GM10248 (cell line): Measurements from ENCODE around the gene EHD2.
"Not testable (repeated sequence)": the region's sequence is repeated elsewhere in the genome, so short reads cannot be mapped to it uniquely, and the experiment has no call there.

ENCODE experiments used
- CTCF ChIA-PET: fragments of 300-600 bp; sonication (Branson Sonifier 250); formaldehyde crosslinking; extraction: SDS; loops from one replicate; lab custom pipeline; 2021; ENCODE audit warnings: antibody characterized with exemption; lab: Yijun Ruan, JAX
- POLR2A ChIA-PET: fragments of 350-650 bp; sonication (Branson Sonifier 250); formaldehyde crosslinking; extraction: SDS; loops from one replicate; lab custom pipeline; 2020; ENCODE audit warnings: antibody characterized with exemption; lab: Yijun Ruan, JAX
- DNase-seq: peaks from one replicate; pipeline ENCODE4 v3.0.0; 2012; ENCODE audit errors: extremely low spot score
- CTCF ChIP-seq: IDR thresholded peaks from 2 replicates; pipeline ENCODE4 v1.5.1; 2012; ENCODE audit warnings: mild to moderate bottlenecking, low read depth; ENCODE audit errors: extremely low read depth, missing control alignments, control extremely low read depth

The EHD2 gene

GRCh38 chr19:47742634-47743033 is 29.4 kb downstream of the EHD2 start:
- DNase-seq = no peak
- ChIA-PET CTCF (interaction anchor here (0.7 to 3.5 kb wide), 11 partner anchors 14 to 451 kb away, joined by 3 to 23 read pairs (median 3); partner anchors contain the start of gene EHD2), POLR2A (interaction anchor here (0.6 kb wide), 1 partner anchor 24 kb away, joined by 5 read pairs; no protein-coding TSS in a partner anchor)
- no peak for TF ChIP-seq CTCF

GRCh38 chr19:47745010-47745901 is 32.0 kb downstream of the EHD2 start, which contains the start of gene NOP53:
Gene NOP53, plus strand, starts transcription at chr19:47745546. Its CDS starts 14 bp downstream, at chr19:47745560.
- ChIA-PET CTCF (interaction anchor here (0.6 to 3.5 kb wide), 12 partner anchors 11 to 317 kb away, joined by 3 to 23 read pairs (median 3); partner anchors contain the start of genes EHD2 and NAPA), POLR2A (interaction anchor here (0.6 kb wide), 1 partner anchor 1398 kb away, joined by 4 read pairs; no protein-coding TSS in a partner anchor)
- no peak for TF ChIP-seq CTCF
- DNase-seq = peak; percentile 96

- CTCF ChIA-PET = interaction anchor here (1.1 to 3.5 kb wide), 3 partner anchors 13 to 310 kb away, joined by 3 to 23 read pairs (median 7); partner anchors contain the start of gene EHD2
- DNase-seq, POLR2A ChIA-PET: not testable (repeated sequence)
Measured at GRCh38 chr19:47746129-47746528, 32.9 kb downstream of the EHD2 start.

- no peak for TF ChIP-seq CTCF
- peak; percentile 78 for DNase-seq
- ChIA-PET CTCF (interaction anchor here (1.2 kb wide), 1 partner anchor 10 kb away, joined by 3 read pairs; no protein-coding TSS in a partner anchor), POLR2A (interaction anchor here (0.5 kb wide), 1 partner anchor 442 kb away, joined by 5 read pairs; no protein-coding TSS in a partner anchor)
Measured at GRCh38 chr19:47749326-47749725, 36.1 kb downstream of the EHD2 start.

- TF ChIP-seq CTCF = no peak
- ChIA-PET POLR2A (no interaction called here), CTCF (interaction anchor here (0.8 to 1.9 kb wide), 3 partner anchors 15 to 52 kb away, joined by 3 to 13 read pairs (median 3); no protein-coding TSS in a partner anchor)
- no peak for DNase-seq
Measured at GRCh38 chr19:47750752-47751151, 37.5 kb downstream of the EHD2 start.

GRCh38 chr19:47752440-47753211 is 39.4 kb downstream of the EHD2 start:
- no peak for TF ChIP-seq CTCF
- POLR2A ChIA-PET = interaction anchor here (0.5 to 0.6 kb wide), 2 partner anchors 174 to 445 kb away, joined by 3 to 5 read pairs; no protein-coding TSS in a partner anchor
- CTCF ChIA-PET = interaction anchor here (2.0 kb wide), 1 partner anchor 13 kb away, joined by 7 read pairs; no protein-coding TSS in a partner anchor
- no peak for DNase-seq
